Activated T-cell treated with anti-CD3 and anti-CD28 coated beads, Interleukin-2, amount 50 U/mL, for 72 hours (primary cell): ENCODE data around the gene SH3RF1. TPM values are rescaled to one million over a fixed set of nuclear protein-coding genes. Genes with fewer than 3 reads are reported as not detected.

ENCODE experiments used
- ATAC-seq, 2 donors: fragments of 150-1000 bp; cut with Tn5 transposase; replicated peaks in 1 of 2; 2 replicates each; pipeline ENCODE4 v1.10.0; 2021; ENCODE audit warnings: moderate library complexity in 2 of 2, mild to moderate bottlenecking in 1 of 2
- DNase-seq, 2 donors: peaks; one replicate each; pipeline ENCODE4 v3.0.0; 2021 to 2022; ENCODE audit warnings: mixed read lengths in 1 of 2
- H3K27ac Mint-ChIP-seq: one replicate; pipeline ENCODE4 v1.8.0; 2022; ENCODE audit warnings: mild to moderate bottlenecking, moderate library complexity, mixed read lengths
- H3K27me3 Mint-ChIP-seq: one replicate; pipeline ENCODE4 v1.8.0; 2022; ENCODE audit warnings: low read depth, mixed read lengths
- H3K36me3 Mint-ChIP-seq, 2 donors: one replicate each; pipeline ENCODE4 v1.8.0; 2022; ENCODE audit warnings: mixed read lengths in 2 of 2, mild to moderate bottlenecking in 1 of 2; ENCODE audit not compliant: insufficient read depth in 2 of 2
- H3K4me1 Mint-ChIP-seq: one replicate; pipeline ENCODE4 v1.8.0; 2022; ENCODE audit warnings: low read depth, mixed read lengths
- H3K4me3 Mint-ChIP-seq, 2 donors: one replicate each; pipeline ENCODE4 v1.8.0; 2022; ENCODE audit warnings: mild to moderate bottlenecking in 2 of 2, mixed read lengths in 2 of 2, moderate library complexity in 2 of 2
- H3K9me3 Mint-ChIP-seq, 2 donors: one replicate each; pipeline ENCODE4 v1.8.0; 2022; ENCODE audit warnings: mixed read lengths in 2 of 2
- total RNA-seq, 2 donors: library from RNA; stranded (reverse); gene quantifications; one replicate each; pipeline ENCODE4 v1.2.3, GENCODE V29; 2022

The SH3RF1 gene
- total RNA-seq, 2 donors from 2014 or later, result 0.26 to 0.63 TPM

- Mint-ChIP-seq H3K27me3 (no peaks in the 10 kb centered on the region), H3K4me1 (no peaks in the 10 kb centered on the region), H3K9me3 (no peaks in the 10 kb centered on the region), H3K27ac (no peak overlapping the region), H3K36me3 (no peaks in the 10 kb centered on the region), H3K4me3 (no peak overlapping the region)
- DNase-seq (no peak), ATAC-seq (no peak)
Observed at GRCh38 chr4:169051761-169052593, 218.8 kb downstream of the SH3RF1 start.

GRCh38 chr4:169050881-169051760, 219.6 kb downstream of the SH3RF1 start:
- Mint-ChIP-seq H3K27me3 (no peaks in the 10 kb centered on the region), H3K4me1 (no peaks in the 10 kb centered on the region), H3K9me3 (no peaks in the 10 kb centered on the region), H3K4me3 (no peak overlapping the region), H3K27ac (no peak overlapping the region), H3K36me3 (no peaks in the 10 kb centered on the region)
- DNase-seq (no peak), ATAC-seq (no peak)

- no peaks in the 10 kb centered on the region for H3K4me1 Mint-ChIP-seq
- ATAC-seq, result no peak
- DNase-seq, result no peak
- H3K9me3 Mint-ChIP-seq, result no peaks in the 10 kb centered on the region
- H3K27me3 Mint-ChIP-seq, result no peaks in the 10 kb centered on the region
- H3K4me3 Mint-ChIP-seq, result no peak overlapping the region
- no peaks in the 10 kb centered on the region for H3K36me3 Mint-ChIP-seq
- no peak overlapping the region for H3K27ac Mint-ChIP-seq
Observed at GRCh38 chr4:169050284-169050683, 220.5 kb downstream of the SH3RF1 start.

- ATAC-seq (no peak), DNase-seq (no peak)
- Mint-ChIP-seq H3K4me1 (no peaks in the 10 kb centered on the region), H3K36me3 (no peaks in the 10 kb centered on the region), H3K4me3 (no peak overlapping the region), H3K9me3 (no peaks in the 10 kb centered on the region), H3K27me3 (no peaks in the 10 kb centered on the region), H3K27ac (no peak overlapping the region)
Observed at GRCh38 chr4:169048868-169049414, 221.8 kb downstream of the SH3RF1 start.

GRCh38 chr4:169047956-169048355, 222.8 kb downstream of the SH3RF1 start:
- no peaks in the 10 kb centered on the region for H3K9me3 Mint-ChIP-seq
- no peaks in the 10 kb centered on the region for H3K36me3 Mint-ChIP-seq
- no peak overlapping the region for H3K27ac Mint-ChIP-seq
- no peaks in the 10 kb centered on the region for H3K27me3 Mint-ChIP-seq
- ATAC-seq (no peak), DNase-seq (no peak)
- no peak overlapping the region for H3K4me3 Mint-ChIP-seq
- no peaks in the 10 kb centered on the region for H3K4me1 Mint-ChIP-seq

- Mint-ChIP-seq H3K4me3 (no peak overlapping the region), H3K27me3 (no peaks in the 10 kb centered on the region), H3K27ac (no peak overlapping the region), H3K9me3 (no peaks in the 10 kb centered on the region), H3K36me3 (no peaks in the 10 kb centered on the region), H3K4me1 (no peaks in the 10 kb centered on the region)
- DNase-seq (no peak), ATAC-seq (no peak)
Observed at GRCh38 chr4:169045862-169046584, 224.7 kb downstream of the SH3RF1 start.

- H3K27me3 Mint-ChIP-seq, result no peaks in the 10 kb centered on the region
- no peak overlapping the region for H3K4me3 Mint-ChIP-seq
- H3K36me3 Mint-ChIP-seq, result no peaks in the 10 kb centered on the region
- H3K4me1 Mint-ChIP-seq, result no peaks in the 10 kb centered on the region
- DNase-seq (no peak), ATAC-seq (no peak)
- no peak overlapping the region for H3K27ac Mint-ChIP-seq
- no peaks in the 10 kb centered on the region for H3K9me3 Mint-ChIP-seq
Observed at GRCh38 chr4:169044714-169045447, 225.9 kb downstream of the SH3RF1 start.
